HG03060 (cell line): ENCODE data around the gene AP3B1.
"Not testable (repeated sequence)": the region's sequence is repeated elsewhere in the genome, so short reads cannot be mapped to it uniquely, and the experiment has no call there.

Experiments
- ATAC-seq: cut with Tn5 transposase; IDR thresholded peaks from one replicate; pipeline ENCODE4 v1.9.1; 2021; ENCODE audit warnings: low read depth, moderate number of reproducible peaks; ENCODE audit not compliant: unreplicated experiment

The AP3B1 gene

GRCh38 chr5:78245136-78245535 lies 49.4 kb downstream of the AP3B1 start:
- ATAC-seq = no peak

GRCh38 chr5:78243639-78244038 lies 50.9 kb downstream of the AP3B1 start:
- ATAC-seq = no peak

DNA sequence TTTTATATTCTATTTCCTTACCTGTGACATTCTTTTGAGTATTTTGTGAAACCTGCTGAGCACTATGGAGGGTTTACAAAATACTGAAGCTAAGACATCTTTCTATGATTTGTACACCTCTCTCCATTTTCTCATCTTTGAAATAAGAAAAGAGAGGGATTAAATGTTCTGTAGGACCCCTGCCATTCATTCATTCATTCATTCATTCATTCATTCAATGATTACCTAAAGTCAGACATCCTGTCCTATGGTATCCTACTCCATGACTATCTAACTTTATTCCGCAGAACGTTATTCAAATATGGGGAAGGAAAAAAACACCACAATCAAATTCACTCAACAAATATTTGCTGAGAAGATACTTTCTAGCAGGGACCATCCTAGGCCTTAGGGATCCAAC lies 51.4 kb downstream of the AP3B1 start:
- no peak for ATAC-seq

DNA sequence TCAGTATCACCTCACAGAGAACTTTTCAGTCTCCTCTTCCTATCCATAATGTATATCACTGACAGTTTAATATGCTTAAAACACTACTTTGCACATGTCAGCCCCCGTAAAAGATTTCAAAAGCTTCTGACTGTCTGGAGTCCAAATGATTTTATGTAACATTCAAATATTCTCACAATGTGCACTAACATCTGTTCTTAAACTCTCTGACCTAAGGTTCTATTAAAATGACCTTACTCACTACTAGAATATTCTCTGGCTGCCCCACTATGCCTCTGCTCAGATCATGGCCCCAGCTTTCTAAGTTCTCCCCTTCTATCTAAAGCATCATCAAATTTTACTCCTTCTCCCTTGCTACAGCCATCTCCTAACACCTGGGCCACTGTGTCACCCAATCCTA lies 52.5 kb downstream of the AP3B1 start:
- ATAC-seq = no peak

DNA sequence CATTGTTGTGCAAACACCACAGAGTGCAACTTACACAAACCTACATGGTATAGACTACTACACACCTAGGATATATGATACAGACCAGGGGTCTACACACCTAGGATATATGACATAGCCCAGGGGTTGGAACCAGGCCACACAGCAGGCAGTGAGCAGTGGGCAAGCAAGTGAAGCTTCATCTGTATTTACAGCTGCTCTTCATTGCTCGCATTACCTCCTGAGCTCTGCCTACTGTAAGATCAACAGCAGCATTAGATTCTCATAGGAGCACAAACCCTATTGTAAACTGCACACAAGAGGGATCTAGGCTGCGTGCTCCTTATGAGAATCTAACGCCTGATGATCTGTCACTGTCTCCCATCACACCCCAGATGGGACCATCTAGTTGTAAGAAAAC lies 56.6 kb downstream of the AP3B1 start:
- no peak for ATAC-seq

- ATAC-seq = no peak
Measured at GRCh38 chr5:78236046-78236445, 58.5 kb downstream of the AP3B1 start.

- no peak for ATAC-seq
Measured at GRCh38 chr5:78235289-78235688, 59.2 kb downstream of the AP3B1 start.

- no peak for ATAC-seq
Measured at GRCh38 chr5:78234804-78235203, 59.7 kb downstream of the AP3B1 start.

DNA sequence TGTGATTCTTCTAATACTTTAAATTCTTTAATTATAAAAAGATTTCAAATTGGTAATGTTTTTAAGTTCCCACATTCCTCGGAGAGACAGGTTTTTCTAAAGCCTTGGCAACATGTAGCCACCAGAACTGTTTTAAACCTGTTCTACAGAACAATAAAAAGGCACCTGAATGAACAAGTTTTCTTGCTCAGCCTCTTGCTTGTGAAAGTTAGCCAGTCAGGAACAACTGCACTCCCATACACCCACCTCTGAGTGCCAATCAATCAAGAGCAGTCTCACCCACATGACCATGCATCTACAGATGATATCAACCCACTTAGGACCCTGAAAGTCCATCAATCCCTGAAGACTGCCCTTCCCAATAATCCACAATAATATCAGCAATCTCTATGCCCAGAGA lies 62.3 kb downstream of the AP3B1 start:
- ATAC-seq = no peak

- ATAC-seq = no peak
Measured at GRCh38 chr5:78224358-78224757, 70.1 kb downstream of the AP3B1 start.

DNA sequence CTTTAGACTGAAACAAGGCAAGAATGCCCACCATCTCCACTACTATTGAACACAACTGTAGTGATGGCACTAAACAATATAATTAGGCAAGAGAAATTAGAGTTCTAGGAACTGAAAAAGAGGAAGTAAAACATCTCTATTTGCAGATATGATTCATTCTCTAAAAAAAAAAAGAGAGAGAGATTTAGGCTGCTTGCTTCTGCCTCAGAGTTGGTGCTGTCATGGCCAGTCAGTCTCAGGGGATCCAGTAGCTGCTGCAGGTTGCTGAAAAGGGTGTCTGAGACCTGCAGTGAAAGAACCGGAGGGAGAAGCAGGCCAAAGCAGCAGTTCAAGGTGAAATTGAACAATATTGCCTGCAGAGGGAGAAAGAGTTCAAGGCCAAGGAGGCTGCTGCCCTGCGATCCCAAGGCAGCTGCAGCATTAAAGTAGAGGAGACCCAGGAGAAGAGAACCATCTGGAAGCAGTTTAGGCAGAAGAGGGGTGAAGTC lies 72.5 kb downstream of the AP3B1 start:
- ATAC-seq = peak; percentile 96

DNA sequence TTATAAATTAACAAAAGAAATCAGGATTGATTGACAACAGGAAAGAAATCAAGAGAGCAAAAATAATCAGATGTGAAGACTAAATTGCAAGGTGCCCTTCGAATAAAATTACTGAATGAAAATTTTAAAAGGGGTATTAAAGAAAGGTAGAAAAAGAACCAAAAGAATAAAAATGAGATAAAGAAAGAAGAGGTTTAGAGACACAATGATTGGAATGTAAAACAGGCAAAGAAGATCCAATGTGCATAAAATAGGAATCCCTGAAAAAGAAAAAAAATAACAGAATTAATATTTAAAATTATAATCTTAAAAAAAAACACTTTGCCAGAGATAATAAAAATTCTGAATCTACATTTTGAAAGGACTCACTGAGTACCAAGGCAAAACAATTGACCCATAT lies 73.0 kb downstream of the AP3B1 start:
- no peak for ATAC-seq

- ATAC-seq = no peak
Measured at GRCh38 chr5:78215972-78216371, 78.5 kb downstream of the AP3B1 start.

DNA sequence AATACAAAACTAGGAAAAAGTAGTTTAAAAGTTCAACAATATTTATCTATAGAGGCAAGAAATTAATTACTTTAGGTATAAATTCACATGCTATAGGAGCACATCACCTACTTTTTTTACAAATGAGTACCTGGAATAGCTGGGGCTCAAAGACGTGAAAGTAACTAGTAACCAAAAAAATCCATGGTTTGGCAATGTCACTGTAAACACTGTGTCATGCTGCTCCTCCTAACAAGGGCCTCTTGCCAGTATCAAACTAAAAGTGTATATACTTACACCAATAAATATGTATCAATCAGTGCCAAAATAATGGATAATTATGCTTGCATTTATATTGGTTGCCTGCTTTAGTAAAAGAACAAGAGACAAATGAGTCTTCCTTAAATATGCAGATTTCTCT lies 78.9 kb downstream of the AP3B1 start:
- no peak for ATAC-seq

DNA sequence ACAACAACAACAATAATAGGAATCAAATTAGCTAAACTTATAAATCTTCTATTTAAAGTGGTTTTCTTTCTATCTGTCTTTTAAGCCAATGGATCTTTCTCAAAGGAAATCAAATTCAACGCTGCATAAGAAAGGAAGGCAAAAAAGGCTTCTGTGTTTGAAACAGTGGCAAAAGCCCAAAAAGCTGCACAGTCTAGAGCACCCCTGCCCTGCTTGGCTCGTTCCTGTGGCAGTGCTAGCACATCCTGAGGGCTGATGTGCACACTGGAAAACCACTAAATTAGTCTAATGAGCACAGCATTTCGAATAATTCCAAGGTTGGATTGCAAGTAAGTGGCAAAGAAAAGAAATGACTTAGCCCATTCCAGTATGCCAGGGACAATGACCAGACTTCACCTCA lies 80.7 kb downstream of the AP3B1 start:
- ATAC-seq = no peak

GRCh38 chr5:78211052-78211451 lies 83.4 kb downstream of the AP3B1 start:
- no peak for ATAC-seq

- no peak for ATAC-seq
Measured at GRCh38 chr5:78204241-78204640, 90.3 kb downstream of the AP3B1 start.

- no peak for ATAC-seq
Measured at GRCh38 chr5:78203815-78204214, 90.7 kb downstream of the AP3B1 start.

DNA sequence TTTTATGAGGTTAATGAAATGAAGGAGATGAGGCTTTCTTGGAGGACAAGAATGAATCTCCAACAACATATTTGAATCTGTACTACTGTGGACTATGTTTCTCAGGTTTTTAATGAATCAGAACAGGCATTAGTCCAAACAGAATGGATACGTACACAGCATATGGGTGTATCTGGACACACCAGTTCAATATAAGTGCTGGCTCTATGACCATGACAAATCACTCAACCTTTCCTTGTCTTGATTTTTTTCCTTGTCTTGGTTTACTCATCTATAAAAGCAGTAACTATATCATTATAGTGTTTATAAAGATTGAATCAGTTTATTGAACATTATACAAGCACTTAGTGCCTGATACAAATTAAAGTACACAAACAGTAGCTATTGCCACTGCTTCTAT lies 104.1 kb downstream of the AP3B1 start:
- no peak for ATAC-seq

DNA sequence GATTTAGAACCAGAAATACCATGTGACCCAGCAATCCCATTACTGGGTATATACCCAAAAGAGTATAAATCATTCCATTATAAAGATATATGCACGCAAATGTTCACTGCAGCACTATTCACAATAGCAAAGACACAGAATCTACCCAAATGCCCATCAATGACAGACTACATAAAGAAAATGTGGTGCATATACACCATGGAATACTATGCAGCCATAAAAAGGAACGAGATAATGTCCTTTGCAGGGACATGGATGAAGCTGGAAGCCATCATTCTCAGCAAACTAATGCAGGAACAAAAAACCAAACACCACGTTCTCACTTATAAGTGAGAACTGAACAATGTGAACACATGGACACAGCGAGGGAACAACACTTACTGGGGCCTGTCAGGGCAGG lies 105.8 kb downstream of the AP3B1 start:
- ATAC-seq = not testable (repeated sequence)

GRCh38 chr5:78187172-78187571 lies 107.3 kb downstream of the AP3B1 start:
- ATAC-seq = no peak

DNA sequence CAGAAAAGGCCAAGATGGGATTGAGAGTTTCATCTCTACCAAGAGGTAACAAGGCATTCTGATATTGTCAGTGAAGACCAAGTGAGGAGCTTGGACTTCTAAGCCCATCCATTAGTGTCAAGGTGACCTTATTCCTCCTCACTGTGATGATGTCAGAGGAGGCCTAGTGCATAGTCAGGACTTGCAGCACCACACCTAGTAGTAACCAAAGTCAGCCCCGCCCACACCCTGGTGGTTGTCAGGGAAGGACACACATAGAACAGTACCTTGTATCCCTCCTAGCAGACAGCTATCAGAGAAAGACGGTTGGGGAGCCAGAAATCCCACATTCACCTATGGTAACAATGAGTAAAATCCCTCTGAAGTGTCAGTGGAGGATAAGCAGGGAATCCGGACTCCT lies 111.7 kb downstream of the AP3B1 start:
- no peak for ATAC-seq

DNA sequence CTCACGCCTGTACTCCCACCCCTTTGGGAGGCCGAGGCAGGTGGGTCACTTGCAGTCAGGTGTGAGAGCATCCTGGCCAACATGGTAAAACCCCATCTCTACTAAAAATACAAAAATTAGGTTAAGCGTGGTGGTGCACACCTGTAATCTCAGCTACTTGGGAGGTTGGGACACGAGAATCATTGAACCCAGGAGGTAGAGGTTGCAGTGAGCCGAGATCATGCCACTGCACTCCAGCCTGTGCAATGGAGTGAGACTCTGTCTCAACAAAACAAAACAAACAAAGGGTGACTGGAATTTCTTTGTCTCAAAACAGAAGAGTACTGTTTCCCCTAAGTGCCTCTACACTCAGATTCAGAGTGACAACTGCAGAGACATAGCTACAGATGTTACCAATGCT lies 116.1 kb downstream of the AP3B1 start:
- no peak for ATAC-seq
